Measurements from ENCODE around the gene IQCN. TPM values are rescaled to one million over a fixed set of nuclear protein-coding genes. Genes with fewer than 3 reads are reported as not detected.

IQCN gene
- total RNA-seq, 4 donors from 2014 or later, result 0.23 to 3.1 (median 0.96) TPM

DNA sequence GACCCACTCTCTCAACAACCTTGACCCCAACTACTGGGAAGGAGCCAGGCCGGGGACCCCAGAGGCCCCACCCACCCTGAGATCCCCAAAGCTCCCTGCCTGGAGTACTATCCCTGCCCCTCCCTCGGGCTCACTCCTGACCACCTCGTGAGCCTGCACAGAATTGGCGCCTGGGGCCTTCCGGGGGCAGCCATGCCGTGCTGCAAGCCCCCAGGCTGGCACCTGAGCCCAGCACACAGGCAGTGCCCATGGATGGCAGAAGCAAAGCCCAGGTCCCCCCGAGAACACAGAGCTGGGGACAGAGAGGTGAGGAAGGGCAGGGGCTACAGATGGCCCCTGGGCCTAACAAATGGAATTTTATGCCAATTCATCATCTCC lies 34.7 kb upstream of the IQCN start:
- TF ChIP-seq POLR2A (IDR thresholded peaks at IDR 0.05) (no peak), CTCF (IDR thresholded peaks at IDR 0.05) (no peak)
- intact Hi-C loops (cut with DNase I), result no loop called here
- Histone ChIP-seq H3K9me3 (no peaks in the 10 kb centered on the region), H3K4me3 (no peak overlapping the region), H3K4me1 (peaks cover 37 to 59% (median 43%) of the 10 kb centered on the region in 3 donors), H3K27ac (peak overlapping the region in 2 of 4 donors; percentile 94 to 95), H3K27me3 (no peaks in the 10 kb centered on the region), H3K36me3 (peaks cover 13 to 68% (median 19%) of the 10 kb centered on the region in 3 donors)
- DNase-seq, result no peak
- WGBS, 2 donors, result no CpG with 5 or more reads among the region's 7 CpGs

DNA sequence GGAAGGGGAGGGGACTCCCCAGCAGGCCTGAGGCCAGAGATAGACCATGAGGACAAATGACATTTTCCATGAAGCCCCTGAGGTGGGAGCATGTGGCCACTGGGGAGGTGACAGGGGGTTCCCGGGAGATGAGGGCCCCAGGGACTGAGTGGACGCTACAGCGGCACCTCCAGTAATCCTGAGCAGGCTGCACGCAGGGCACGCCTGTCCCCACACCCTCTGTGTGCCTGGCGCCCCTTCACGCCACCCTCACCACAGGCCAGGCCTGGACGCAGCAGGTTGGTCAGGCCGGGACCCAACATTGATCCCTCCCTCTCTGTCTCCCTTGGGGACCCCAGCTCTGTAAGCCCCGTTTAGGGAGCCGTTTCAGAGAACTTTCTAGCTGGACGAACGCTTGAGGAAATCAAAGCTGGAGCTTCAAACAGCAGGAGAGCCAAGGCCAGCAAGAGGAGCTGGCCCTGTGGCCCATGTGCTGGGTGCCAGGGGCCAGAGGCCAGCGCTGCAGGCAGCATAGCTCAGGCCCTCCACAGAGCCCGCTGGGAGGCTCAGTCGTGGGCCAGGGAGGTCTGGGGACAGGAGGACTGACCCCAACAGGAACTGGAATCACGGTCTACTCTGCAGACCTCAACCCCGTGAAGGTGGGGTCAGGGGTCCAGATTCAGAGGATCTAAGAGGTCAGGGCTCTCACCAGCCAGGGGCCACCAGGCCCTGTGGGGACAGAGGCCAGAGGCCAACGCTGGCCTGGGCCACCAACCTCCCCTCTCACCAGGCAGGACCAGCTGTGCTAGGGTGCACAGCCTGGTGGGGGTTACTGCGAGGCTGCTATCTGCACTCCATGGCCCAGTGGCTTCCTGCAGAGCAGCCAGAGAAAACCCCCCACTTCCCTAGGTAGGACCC lies 34.0 kb upstream of the IQCN start:
- H3K9me3 ChIP-seq, result no peaks in the 10 kb centered on the region
- H3K4me3 ChIP-seq, result no peak overlapping the region
- TF ChIP-seq CTCF (IDR thresholded peaks at IDR 0.05) (no peak), POLR2A (IDR thresholded peaks at IDR 0.05) (no peak)
- no peak for DNase-seq
- H3K36me3 ChIP-seq, result peaks cover 13 to 61% (median 18%) of the 10 kb centered on the region in 3 donors
- peak overlapping the region; percentile 92 to 97 (median 94) for H3K27ac ChIP-seq
- peaks cover 39 to 65% (median 50%) of the 10 kb centered on the region in 3 donors for H3K4me1 ChIP-seq
- WGBS, 2 donors, result 83% methylated on average over 7 of the region's 20 CpGs; no CpG with 5 or more reads in 1 of the 2 donors
- intact Hi-C loops (cut with DNase I), result no loop called here
- no peaks in the 10 kb centered on the region for H3K27me3 ChIP-seq

DNA sequence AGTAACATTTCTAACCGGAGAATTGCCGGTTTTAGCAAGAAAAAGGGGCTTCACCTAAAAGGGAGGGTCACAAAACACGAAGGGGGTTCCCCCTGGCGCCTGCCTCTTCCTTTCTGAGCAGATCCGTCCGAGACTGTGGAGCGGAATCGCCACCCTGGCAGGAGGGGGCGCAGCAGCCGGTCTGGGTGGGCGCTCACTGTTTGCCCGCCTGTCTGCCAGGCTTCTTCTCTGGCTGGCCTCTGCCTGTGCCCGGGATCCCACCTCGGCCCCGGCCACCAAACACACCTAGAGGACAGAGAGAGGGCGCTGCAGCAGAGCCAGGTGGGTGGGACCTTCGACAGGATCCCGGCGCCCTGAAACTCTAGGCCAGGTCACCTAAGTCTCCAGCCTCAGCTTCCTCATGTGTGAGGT lies 33.0 kb upstream of the IQCN start:
- TF ChIP-seq POLR2A (IDR thresholded peaks at IDR 0.05), result no peak
- TF ChIP-seq CTCF (IDR thresholded peaks at IDR 0.05), result peak in 3 of 6 experiments; percentile 11 to 22 (median 18)
- H3K27me3 ChIP-seq, result no peaks in the 10 kb centered on the region
- H3K9me3 ChIP-seq, result no peaks in the 10 kb centered on the region
- peaks cover 44 to 74% (median 57%) of the 10 kb centered on the region in 3 donors for H3K4me1 ChIP-seq
- H3K4me3 ChIP-seq, result peak overlapping the region in 1 of 4 donors; percentile 38
- peaks cover 7 to 51% (median 15%) of the 10 kb centered on the region in 3 donors for H3K36me3 ChIP-seq
- DNase-seq, result no peak
- intact Hi-C loops (cut with DNase I), result no loop called here
- WGBS, 2 donors, result 27 to 70% methylated on average over 13 to 17 of the region's 19 CpGs
- H3K27ac ChIP-seq, result peak overlapping the region; percentile 92 to 97 (median 94)

GRCh38 chr19:18306888-18307260 lies 32.6 kb upstream of the IQCN start:
- Histone ChIP-seq H3K27ac (peak overlapping the region; percentile 92 to 97 (median 94)), H3K4me3 (peak overlapping the region in 1 of 4 donors; percentile 38), H3K27me3 (no peaks in the 10 kb centered on the region), H3K36me3 (peaks cover 7 to 47% (median 11%) of the 10 kb centered on the region in 3 donors), H3K9me3 (no peaks in the 10 kb centered on the region), H3K4me1 (peaks cover 44 to 78% (median 57%) of the 10 kb centered on the region in 3 donors)
- TF ChIP-seq CTCF (IDR thresholded peaks at IDR 0.05) (no peak), POLR2A (IDR thresholded peaks at IDR 0.05) (no peak)
- DNase-seq, result no peak
- intact Hi-C loops (cut with DNase I), result no loop called here
- 17 to 26% methylated on average over 14 of the region's 14 CpGs for WGBS, 2 donors

GRCh38 chr19:18306209-18306887 lies 32.1 kb upstream of the IQCN start:
- H3K4me1 ChIP-seq, result peaks cover 46 to 83% (median 61%) of the 10 kb centered on the region in 3 donors
- no peak for DNase-seq
- H3K27ac ChIP-seq, result peak overlapping the region; percentile 92 to 97 (median 94)
- WGBS, 2 donors, result 57 to 73% methylated on average over 7 to 26 of the region's 26 CpGs
- H3K36me3 ChIP-seq, result peaks cover 7 to 42% (median 7%) of the 10 kb centered on the region in 3 donors
- no peaks in the 10 kb centered on the region for H3K27me3 ChIP-seq
- intact Hi-C loops (cut with DNase I), result no loop called here
- H3K4me3 ChIP-seq, result no peak overlapping the region
- no peaks in the 10 kb centered on the region for H3K9me3 ChIP-seq
- no peak for TF ChIP-seq POLR2A (IDR thresholded peaks at IDR 0.05)
- TF ChIP-seq CTCF (IDR thresholded peaks at IDR 0.05), result no peak

Measured in esophagus squamous epithelium (tissue), 5 donors.